ENCODE measurements around the gene RBM4.
"Not testable (repeated sequence)": the region's sequence is repeated elsewhere in the genome, so short reads cannot be mapped to it uniquely, and the experiment has no call there.

Gene RBM4

GRCh38 chr11:66638177-66639065 is at the start of gene RBM4:
TSS of gene RBM4 (plus strand) at chr11:66638703. CDS start at chr11:66639712, 1,009 bp downstream.
- DNase-seq: peak; percentile 99

- DNase-seq: not testable (repeated sequence)
Measured at GRCh38 chr11:66589315-66589714, 49.2 kb upstream of the RBM4 start.

DNA sequence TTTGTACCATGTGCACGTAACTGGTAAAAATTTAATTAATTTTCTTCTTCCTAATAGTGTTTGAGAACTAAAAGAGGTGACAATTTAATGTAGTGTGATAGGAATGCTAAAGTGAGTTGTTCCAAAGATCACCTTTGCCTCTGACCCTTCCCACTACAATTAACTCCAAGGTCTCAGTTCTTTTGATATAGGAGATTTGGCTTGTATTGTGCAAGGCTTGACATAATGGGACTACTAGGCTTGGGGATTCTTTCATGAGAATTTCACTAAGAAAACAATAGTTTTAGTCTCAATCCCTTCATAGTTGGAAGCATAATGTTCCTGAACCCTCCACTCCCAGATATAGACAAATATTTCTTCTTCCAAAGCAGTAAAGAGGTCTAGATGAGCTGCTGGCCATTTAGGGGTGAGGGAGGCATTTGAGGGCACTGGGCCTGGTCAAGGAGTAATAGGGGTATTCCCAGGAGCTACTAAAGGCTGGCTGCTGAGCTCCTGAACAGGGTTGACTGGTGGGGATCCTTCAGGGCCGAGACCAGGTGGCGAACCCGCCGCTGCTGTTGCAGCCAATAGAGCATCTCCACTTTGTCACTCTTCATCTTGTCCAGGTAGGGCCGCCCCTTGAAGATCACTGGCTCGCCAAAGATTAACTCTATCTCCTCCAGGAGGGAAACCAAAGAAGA is 48.4 kb upstream of the RBM4 start:
- no peak for DNase-seq

DNA sequence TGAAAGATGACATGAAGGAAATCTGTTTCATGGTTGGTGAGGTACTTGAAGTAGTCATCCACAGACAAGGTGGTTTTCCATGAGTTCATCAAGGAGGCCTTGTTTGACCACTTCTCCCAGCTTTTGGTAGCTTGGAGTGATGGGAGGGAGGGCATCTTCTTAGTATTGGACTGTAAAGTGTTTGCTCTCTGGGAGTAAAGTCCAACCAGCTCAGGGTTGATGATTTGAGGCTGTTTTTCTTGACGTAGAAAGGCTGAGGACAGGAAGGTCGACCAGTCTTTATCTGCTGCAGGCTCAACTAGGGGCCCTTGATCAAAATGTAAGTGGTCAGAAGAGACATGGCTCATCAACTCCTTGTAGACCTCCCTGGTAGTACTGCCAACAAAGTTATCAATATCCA is 47.3 kb upstream of the RBM4 start:
- DNase-seq: no peak

DNA sequence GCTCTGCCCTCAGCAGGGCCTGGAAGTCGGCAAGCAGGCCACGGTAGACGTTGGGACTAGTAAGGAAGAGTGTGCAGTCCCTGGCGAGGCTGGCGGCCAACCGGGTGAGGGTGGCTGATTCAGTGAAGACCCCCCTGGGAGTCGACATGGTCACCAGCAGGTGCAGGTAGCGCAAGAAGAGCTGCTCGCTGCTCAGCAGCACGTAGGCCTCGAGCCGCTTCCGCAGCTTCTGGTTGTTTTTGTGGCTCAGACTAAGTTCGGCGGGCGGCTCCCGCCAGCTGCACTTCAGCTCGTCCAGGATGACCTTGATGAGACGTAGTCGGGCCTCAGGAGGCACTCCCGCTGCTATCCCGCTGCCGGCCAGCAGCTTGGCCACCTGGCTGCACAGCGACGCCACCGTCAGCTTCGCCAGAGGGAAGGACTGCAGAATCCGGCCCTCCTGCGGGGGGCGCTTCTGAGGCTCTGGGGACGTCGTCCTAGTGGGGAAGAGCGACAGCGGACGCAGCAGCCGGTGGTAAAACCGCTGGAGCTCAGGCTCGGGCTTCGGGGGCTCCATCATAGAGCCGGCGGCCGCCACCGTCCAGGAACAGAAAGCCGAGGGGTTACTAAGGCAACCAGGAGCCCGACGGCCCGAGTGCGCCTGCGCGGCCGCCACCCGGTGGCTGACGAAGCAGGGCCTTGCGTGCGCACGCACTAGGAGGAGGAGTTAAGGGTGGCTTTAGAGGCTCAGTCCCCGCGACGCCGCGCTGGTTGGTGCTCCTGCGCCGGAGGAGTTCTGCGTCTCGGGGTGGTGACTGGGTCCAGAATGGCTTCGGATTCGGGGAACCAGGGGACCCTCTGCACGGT is 45.8 kb upstream of the RBM4 start, which contains the start of the genes CCDC87 and CCS:
Gene CCDC87 (minus strand): TSS at position 607 of the 846 bp plus-strand sequence. CDS start 48 bp downstream, at position 559.
Gene CCS (plus strand): TSS at position 729 of the 846 bp plus-strand sequence. CDS start 77 bp downstream, at position 806.
- peak; percentile 85 for DNase-seq

GRCh38 chr11:66593303-66593635 is 45.2 kb upstream of the RBM4 start:
- peak; percentile 41 for DNase-seq

DNA sequence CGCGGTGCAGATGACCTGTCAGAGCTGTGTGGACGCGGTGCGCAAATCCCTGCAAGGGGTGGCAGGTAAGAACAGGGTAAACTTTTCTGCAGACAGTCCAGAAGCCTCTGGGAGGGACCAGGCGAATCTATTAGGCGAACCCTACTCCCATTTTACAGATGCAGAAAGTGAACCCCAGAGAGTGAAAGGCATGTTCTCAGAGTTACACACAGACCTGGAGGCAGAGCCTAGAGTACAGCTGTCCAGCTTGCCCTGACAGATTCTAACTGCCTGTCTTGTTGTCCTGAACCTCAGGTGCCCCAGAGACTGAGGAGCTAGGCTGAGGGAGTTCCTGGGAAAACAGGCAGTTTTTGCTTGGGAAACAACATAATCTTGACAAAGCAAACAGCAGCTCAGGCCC is 44.9 kb upstream of the RBM4 start:
- DNase-seq: no peak

- no peak for DNase-seq
Measured at GRCh38 chr11:66595245-66595904, 43.1 kb upstream of the RBM4 start.

- DNase-seq: no peak
Measured at GRCh38 chr11:66598993-66599392, 39.5 kb upstream of the RBM4 start.

- DNase-seq: no peak
Measured at GRCh38 chr11:66600219-66600618, 38.3 kb upstream of the RBM4 start.

DNA sequence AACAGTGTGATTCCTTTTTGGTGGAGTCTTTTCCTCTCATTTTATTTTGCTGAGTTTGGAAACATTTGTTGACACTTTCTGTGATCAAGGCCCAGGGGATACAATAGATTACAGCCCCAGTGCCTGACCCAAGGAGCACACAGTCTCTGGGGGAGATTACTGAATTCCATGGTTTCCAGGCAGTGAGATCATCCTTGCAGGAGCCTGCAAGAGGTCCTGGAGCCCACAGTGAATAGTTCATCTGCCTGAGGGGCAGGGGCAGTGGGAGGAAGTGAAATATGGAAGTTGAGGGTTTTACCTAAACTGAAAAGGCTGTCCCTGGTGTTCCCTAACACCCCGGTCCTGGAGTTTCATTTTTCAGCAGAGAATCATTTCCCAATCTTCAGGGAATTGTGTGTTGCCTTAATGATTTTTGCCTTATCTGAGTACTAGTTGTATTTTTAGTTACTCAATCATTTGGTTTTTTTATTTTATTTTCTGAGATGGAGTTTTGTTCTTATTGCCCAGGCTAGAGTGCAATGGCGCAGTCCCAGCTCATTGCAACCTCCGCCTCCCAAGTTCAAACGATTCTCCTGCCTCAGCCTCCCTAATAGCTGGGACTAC is 37.8 kb upstream of the RBM4 start:
- no peak for DNase-seq

DNA sequence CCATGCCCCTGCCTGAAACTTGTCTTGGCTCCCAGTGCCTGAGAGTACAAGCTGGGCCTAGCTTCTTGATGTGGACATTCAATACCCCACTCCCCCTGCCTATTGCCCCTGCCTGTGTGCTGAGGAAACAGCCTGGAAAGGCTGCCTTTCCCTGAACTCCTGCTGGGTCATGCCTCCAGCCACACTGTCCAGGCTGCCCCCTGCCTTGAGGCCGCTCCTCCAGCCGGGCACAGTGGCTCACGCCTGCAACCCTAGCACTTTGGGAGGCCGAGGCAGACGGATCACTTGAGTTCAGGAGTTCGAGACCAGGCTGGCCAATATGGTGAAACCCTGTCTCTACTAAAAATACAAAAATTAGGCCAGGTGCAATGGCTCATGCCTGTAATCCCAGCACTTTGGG is 35.4 kb upstream of the RBM4 start:
- DNase-seq: no peak

DNA sequence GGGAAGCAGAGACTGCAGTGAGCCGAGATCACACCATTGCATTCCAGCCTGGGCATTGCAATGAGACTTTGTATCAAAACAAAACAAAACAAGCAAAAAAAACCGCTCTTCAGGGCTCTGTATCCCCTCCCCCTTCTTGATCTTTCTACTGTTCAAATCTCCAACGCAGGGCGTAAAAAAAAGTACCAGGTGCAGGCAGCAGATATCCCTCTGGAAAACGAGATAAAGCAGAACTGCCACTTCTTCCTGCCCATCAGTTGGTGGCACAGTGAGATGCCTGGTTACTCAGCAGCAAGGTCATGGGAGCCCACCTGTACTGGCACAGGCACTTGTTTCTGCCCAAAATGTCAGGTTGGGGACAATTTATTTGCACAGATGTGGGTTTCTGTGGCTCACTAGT is 34.3 kb upstream of the RBM4 start:
- no peak for DNase-seq

DNA sequence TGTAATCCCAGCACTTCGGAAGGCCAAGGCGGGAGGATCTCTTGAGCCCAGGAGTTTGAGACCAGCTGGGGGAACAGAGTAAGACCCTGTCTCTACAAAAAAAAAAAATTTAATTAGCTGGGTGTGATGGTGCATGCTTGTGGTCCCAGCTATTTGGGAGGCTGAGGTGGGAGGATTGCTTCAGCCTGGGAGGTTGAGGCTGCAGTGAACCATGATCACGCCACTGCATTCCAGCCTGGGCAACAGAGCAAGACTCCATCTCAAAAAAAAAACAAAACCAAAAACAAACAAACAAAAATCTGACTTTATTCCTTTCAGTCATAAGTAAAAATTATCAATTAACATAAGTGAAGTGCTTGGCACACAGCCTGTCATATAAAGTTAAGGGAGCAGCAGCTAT is 31.9 kb upstream of the RBM4 start:
- not testable (repeated sequence) for DNase-seq

DNA sequence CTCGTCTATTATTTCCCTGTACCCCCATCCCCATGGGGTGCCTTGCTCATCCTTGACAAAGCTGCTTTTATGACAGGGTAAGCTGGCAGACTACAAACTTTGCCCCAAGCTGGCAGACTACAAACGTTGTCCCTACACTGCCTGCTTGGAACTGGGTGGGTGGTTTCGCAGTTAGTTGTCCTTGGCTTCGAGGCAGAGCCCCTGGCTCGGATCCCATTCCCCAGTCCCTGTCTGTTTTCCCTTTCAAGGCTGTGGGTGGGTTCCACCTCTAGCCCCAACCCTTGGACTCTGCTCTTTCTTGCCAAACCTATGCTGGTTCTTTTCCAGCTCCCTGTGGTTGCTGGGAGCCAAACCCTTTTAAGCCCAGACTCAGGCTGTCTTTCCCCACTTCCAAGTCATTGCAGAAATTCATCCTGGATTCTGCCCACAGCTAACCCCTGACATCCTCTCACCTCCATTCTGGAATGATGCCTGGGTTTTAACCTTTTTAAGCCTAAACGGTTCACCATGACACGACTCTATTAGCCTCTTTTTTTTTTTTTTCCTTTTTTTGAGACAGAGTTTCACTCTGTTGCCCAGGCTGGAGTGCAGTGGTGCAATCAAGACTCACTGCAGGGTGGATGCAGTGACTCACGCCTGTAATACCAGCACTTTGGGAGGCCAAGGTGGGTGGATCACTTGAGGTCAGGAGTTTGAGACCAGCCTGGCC is 31.2 kb upstream of the RBM4 start:
- DNase-seq: no peak

- no peak for DNase-seq
Measured at GRCh38 chr11:66609721-66610617, 28.5 kb upstream of the RBM4 start.

DNA sequence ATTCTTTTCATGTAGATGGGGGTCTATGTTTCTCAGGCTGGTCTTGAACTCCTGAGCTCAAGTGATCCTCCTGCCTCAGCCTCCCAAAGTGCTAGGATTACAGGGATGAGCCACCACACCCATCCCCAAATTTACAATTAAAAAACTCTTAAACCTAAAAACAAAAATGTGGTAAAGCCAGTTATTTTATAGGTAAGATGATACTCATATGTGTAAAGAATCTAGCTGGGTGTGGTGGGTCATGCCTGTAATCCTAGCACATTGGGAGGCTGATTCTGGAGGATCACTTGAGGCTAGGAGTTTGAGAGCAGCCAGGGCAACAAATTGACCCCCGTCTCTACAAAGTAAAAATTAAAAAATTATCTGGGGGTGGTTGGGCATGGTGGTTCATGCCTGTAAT is 26.0 kb upstream of the RBM4 start:
- DNase-seq: no peak

GRCh38 chr11:66614073-66614472 is 24.4 kb upstream of the RBM4 start:
- DNase-seq: no peak

DNA sequence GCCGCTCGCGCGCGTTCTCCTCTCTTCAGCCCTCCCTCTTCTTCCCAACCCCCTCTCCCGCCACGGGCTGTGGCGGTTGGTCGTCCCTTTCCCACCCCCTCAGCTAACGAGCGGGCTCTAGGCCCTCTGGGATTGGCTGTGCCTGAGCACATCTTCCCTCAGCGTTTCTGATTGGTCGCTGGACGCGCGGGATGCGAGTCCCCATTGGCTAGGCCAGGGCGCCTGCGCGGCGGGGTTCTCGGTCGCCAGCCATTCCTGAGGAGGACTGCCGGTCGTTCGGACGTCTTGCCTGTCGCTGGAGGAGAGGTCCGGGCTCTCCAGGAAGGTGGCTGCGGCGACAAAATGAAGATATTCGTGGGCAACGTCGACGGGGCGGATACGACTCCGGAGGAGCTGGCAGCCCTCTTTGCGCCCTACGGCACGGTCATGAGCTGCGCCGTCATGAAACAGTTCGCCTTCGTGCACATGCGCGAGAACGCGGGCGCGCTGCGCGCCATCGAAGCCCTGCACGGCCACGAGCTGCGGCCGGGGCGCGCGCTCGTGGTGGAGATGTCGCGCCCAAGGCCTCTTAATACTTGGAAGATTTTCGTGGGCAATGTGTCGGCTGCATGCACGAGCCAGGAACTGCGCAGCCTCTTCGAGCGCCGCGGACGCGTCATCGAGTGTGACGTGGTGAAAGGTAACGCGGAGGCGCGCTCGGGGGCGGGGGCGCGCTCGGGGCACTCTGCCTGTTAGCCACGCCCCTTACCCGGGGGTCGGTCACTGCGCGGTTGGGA is 21.9 kb upstream of the RBM4 start, which contains the start of gene RBM14:
Gene RBM14 (plus strand): TSS at position 252 of the 776 bp plus-strand sequence. CDS start 91 bp downstream, at position 343.
- DNase-seq: peak; percentile 97

Measured in NCI-H2227 treated with DMSO at 0.1 percent for 48 hours (cell line).